Stimulated activated CD4-positive, alpha-beta T cell treated with anti-CD3 and anti-CD28 coated beads, TNF-alpha, amount 100 ng/mL, for 1 hour (primary cell): ENCODE data around the gene ROR1.
"Not testable (repeated sequence)": the region's sequence is repeated elsewhere in the genome, so short reads cannot be mapped to it uniquely, and the experiment has no call there.

Experiments
- DNase-seq, 3 donors: peaks; one replicate each; pipeline ENCODE4 v3.0.0-alpha.2; 2020; ENCODE audit warnings: low read depth in 3 of 3, low spot score in 1 of 3

Gene ROR1

DNA sequence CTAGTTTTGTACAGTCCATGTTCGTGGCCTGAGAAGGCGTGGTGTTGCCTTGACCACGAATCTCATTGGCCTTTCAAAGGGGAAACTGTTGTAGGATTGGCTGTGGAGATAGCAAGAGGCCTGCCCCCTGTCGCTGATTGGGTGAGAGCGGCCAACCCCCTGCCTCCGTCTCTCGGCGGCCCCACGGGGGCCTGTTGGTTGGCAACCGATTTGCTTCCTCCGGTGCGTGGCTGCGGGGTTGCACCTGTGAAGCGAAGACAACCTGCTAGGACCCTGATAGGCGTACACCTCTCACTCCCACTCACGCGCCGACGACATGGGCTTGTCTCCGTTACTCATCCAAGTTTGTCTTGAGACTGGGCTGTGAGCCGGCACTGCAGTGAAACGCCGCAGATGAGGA lies 429.6 kb downstream of the ROR1 start, which contains the start of gene UBE2U:
Gene UBE2U, plus strand, starts transcription at position 204 of the 400 bp plus-strand sequence. CDS start 428 bp downstream, outside the sequence.
- DNase-seq, result no peak

DNA sequence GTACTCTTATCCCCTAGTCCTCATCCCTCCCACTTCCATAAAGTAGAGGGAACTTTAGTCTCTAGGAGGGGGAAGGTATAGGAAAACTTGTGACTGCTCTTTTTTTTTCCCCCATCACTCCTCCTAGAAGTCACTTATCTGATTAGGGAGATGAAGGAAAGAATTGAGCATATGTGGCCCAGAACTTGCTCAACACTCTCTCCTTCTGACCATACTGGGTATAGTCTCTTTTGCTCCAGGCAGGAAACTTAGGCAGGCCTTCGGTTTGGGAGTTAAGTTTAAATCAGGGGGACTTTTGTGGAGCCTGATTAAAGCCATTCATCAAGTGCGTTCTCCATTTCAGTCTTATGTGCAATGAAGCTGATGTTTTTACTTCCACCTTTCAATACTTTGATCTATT lies 435.4 kb downstream of the ROR1 start:
- no peak for DNase-seq

DNA sequence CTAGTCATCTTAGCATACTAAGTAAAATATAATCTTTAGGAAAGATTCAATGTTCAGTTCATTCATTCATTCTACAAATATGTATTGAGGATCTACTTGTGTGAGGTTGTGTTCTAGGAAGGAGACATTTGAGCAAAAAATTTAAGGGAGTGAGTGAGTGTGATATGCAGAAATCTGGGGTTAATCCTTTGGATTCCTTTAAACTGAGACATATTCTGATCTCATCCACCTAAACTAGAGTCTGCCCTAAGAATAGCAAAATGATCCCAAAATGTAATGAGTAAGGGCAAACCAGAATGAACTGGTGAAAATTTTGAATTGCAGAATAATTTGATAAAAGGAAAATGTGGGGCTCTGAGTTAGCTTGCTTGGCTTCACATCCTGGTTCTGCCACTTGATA lies 438.2 kb downstream of the ROR1 start:
- no peak for DNase-seq

DNA sequence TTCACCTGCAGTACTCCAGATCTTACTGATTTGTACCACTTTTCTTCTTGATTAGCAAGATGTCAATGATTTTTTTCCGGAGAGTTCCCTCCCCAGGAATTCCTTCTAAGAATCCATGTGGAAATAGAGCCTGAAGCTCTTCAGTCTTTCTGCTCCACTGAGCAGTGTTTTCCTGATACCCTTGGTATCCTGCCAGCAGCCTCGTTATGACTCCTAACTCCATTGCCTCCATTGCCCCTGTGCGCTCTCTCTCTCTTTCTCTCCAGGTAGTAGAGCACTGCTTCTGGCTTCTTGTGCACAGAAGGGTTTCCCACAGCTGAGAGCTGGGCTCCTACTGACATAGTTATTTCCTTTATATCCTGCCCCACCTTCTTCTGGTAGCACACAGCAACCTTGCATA lies 441.8 kb downstream of the ROR1 start:
- DNase-seq, result no peak

DNA sequence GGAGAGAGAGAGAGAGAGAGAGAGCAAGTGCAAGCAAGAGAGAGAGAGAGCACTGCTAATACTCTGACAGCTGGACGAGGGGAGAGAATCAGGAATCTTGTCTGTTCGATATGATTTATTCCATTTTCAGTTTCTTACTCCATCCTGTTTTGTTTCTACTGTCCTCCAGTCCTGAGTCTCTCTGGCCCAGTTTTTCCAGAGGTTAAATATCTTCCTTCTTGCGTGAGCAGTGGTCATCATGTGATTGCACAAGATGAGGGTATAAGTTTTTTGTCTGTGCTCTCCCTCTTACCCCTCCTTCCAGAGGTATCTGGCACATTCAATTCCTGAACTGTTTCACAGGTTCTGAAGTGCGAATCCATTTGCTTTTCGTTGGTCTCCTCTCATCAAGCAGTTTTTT lies 446.4 kb downstream of the ROR1 start:
- DNase-seq, result no peak

DNA sequence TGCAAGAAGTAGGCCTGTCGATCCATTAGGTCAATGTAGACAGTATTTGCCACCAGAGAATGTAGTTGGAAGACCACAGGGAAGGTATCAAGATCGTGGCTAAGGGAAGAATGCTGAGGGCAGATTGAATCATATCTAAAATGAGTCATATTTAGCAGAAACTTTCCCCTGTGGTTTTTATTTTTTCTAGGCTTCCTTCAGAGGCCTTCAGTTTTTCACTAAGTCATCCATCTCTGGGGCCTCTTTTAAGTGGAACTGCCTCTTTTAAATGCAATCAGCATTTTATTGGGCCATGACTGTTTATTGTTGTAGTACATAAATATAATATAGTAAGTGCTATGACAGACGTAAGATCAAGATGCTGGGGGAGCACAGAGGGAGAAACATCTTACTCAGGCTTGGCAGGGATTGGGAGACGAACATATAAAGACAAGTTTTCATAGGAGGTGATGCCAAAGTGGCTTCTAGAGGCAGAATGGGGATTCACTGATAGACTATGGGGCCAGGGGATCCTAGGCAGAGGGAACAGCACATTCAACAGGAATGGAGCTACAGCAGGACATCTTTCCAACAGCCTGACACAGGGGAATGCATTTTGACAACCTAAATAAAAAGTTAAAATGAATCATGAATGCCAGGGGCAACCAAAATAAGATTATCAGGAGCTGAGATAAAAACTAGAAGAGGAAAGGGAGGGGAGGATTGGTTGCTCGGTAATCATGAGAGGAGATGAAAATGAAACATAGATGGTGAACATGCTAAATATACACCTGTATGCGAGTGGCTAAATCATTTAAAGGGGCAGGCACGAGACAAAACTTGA lies 449.7 kb downstream of the ROR1 start:
- DNase-seq, result no peak

DNA sequence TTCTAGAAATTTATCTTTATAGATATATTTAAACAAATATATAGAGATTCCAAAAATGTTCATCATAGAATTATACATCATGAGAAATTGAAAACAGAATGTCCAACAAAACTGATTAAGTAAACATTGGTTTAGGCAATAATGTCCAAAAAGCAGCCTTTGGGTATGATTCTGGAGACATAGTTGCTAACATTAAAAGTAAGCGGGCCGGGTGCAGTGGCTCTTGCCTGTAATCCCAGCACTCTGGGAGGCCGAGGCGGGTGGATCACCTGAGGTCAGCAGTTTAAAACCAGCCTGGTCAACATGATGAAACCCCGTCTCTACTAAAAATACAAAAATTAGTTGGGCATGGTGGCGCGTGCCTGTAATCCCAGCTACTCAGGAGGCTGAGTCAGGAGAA lies 450.4 kb downstream of the ROR1 start:
- not testable (repeated sequence) for DNase-seq

DNA sequence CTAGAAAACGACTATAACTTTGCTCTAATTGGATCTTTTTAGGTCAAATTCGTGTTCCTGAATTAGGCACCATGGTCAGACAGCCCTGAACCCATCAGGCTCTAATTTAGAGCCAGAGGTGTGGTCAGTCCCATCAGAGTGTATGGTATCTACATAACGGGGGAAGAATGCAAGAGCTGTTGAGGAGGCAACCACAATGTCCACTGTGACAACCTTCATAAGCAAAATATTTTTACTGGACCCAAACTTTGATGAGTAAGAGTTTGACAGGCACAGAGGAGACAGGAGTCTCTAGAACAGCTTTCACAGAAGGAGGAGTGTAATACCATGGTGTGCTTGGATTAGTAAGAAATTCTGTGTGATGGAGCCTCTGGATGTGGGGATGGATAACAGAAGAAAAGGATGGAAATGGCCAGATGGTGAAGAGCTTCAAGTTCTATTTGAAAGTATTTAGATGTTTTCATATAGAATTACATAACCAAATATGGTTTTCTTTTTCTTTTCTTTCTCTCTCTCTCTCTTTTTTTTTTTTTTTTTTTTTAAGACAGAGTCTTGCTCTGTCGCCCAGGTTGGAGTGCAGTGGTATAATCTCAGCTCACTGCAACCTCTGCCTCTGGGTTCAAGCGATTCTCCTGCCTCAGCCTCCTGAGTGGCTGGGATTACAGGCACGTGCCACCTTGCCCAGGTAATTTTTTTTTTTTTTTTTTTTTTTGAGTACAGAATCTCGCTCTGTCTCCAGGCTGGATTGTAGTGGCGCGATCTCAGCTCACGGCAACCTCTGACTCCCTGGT lies 454.5 kb downstream of the ROR1 start:
- no peak for DNase-seq

DNA sequence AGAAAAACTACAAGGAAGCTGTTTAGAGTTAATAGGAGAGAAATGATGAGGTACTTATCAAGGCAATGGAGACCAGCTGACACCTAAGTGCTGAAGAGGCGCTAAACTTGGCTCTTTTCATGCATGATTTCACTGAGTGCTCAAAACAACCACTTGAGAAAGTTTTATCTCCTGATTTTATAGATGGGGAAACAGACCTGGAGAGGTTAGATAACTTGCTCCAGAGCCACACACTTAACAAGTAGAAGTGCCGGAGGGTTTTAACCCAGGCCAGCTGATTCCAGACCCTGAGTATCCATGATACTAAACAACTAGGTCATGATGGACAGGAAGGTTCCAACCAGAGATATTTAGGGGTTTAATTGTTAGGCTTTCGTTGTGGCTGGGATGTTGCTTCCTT lies 455.5 kb downstream of the ROR1 start:
- DNase-seq, result no peak
